MM.1S (cell line): Measurements from ENCODE around the gene AQP1.
A peak's percentile ranks its signal among the peaks of the same experiment; 100 is the strongest.

Experiments
- DNase-seq: peaks from one replicate; pipeline ENCODE4 v3.0.0-alpha.2; 2015
- H2AFZ ChIP-seq: fragments of 300-600 bp; sonication (generic); 2 replicates; pipeline ENCODE4 v1.6.0; 2016; ENCODE audit warnings: antibody characterized with exemption, low read length
- H3F3A ChIP-seq: fragments of 300-600 bp; sonication (generic); 2 replicates; pipeline ENCODE4 v1.6.1; 2016; ENCODE audit warnings: mild to moderate bottlenecking, antibody characterized with exemption, low read length, moderate library complexity, mixed read lengths; ENCODE audit not compliant: insufficient read depth
- H3K27ac ChIP-seq: fragments of 300-600 bp; sonication (generic); 2 replicates; pipeline ENCODE4 v1.5.1; 2016; ENCODE audit warnings: mild to moderate bottlenecking, low read length
- H3K27me3 ChIP-seq: fragments of 300-600 bp; sonication (generic); replicated peaks from 2 replicates; pipeline ENCODE4 v1.6.0; 2016; ENCODE audit warnings: low read length; ENCODE audit not compliant: insufficient read depth
- H3K36me3 ChIP-seq: fragments of 300-600 bp; sonication (generic); replicated peaks from 2 replicates; pipeline ENCODE4 v1.6.1; 2016; ENCODE audit warnings: mild to moderate bottlenecking, low read length, mixed read lengths; ENCODE audit not compliant: insufficient read depth
- H3K4me1 ChIP-seq: fragments of 300-600 bp; sonication (generic); 2 replicates; pipeline ENCODE4 v1.6.1; 2016; ENCODE audit warnings: low read length, mixed read lengths
- H3K4me2 ChIP-seq: fragments of 300-600 bp; sonication (generic); 2 replicates; pipeline ENCODE4 v1.6.0; 2016; ENCODE audit warnings: low read depth, low read length
- H3K4me3 ChIP-seq: fragments of 300-600 bp; sonication (generic); 2 replicates; pipeline ENCODE4 v1.5.1; 2016; ENCODE audit warnings: low read length, mixed read lengths
- H3K79me2 ChIP-seq: fragments of 300-600 bp; sonication (generic); 2 replicates; pipeline ENCODE4 v1.6.1; 2016; ENCODE audit warnings: mixed run types, low read length, mixed read lengths
- H3K9ac ChIP-seq: fragments of 300-600 bp; sonication (generic); 2 replicates; pipeline ENCODE4 v1.6.1; 2016; ENCODE audit warnings: low read length, mixed read lengths
- H3K9me2 ChIP-seq: fragments of 300-600 bp; sonication (generic); replicated peaks from 2 replicates; pipeline ENCODE4 v1.6.1; 2016; ENCODE audit warnings: mild to moderate bottlenecking, low read length, mixed read lengths; ENCODE audit not compliant: insufficient read depth
- H3K9me3 ChIP-seq: fragments of 300-600 bp; sonication (generic); replicated peaks from 2 replicates; pipeline ENCODE4 v1.6.1; 2016; ENCODE audit warnings: mild to moderate bottlenecking, low read length, mixed read lengths; ENCODE audit not compliant: insufficient read depth
- H4K20me1 ChIP-seq: fragments of 300-600 bp; sonication (generic); 2 replicates; pipeline ENCODE4 v1.6.1; 2016; ENCODE audit warnings: mild to moderate bottlenecking, low read length, moderate library complexity, mixed read lengths; ENCODE audit not compliant: insufficient read depth
- EZH2 ChIP-seq: fragments of 300-600 bp; sonication (generic); optimal IDR thresholded peaks from 2 replicates; pipeline ENCODE3; 2017; ENCODE audit warnings: low read depth, mild to moderate bottlenecking, antibody characterized with exemption, low read length, mixed read lengths
- EZH2phosphoT487 ChIP-seq: fragments of 300-600 bp; sonication (generic); IDR thresholded peaks from 2 replicates; pipeline ENCODE4 v1.6.1; 2018; ENCODE audit warnings: antibody characterized with exemption, low read length
- TF ChIP-seq, protein P1 (sequence below): fragments of 300-600 bp; sonication (generic); IDR thresholded peaks from 2 replicates; pipeline ENCODE4 v1.5.1; 2016; ENCODE audit warnings: antibody characterized with exemption, low read length, mixed read lengths

Gene AQP1

GRCh38 chr7:30973292-30973691 lies 61.6 kb downstream of the AQP1 start:
- Histone ChIP-seq H3F3A (no peaks in the 10 kb centered on the region), H3K9me3 (no peaks in the 10 kb centered on the region), H3K4me3 (no peak overlapping the region), H3K36me3 (no peaks in the 10 kb centered on the region), H3K27me3 (no peaks in the 10 kb centered on the region), H3K79me2 (no peaks in the 10 kb centered on the region), H3K9ac (no peak overlapping the region), H4K20me1 (no peaks in the 10 kb centered on the region), H3K27ac (no peak overlapping the region), H3K9me2 (no peaks in the 10 kb centered on the region), H2AFZ (no peak overlapping the region), H3K4me1 (peaks cover 14% of the 10 kb centered on the region), H3K4me2 (no peak overlapping the region)
- no peak for DNase-seq
- TF ChIP-seq EZH2: no peak
- TF ChIP-seq, protein P1, sequence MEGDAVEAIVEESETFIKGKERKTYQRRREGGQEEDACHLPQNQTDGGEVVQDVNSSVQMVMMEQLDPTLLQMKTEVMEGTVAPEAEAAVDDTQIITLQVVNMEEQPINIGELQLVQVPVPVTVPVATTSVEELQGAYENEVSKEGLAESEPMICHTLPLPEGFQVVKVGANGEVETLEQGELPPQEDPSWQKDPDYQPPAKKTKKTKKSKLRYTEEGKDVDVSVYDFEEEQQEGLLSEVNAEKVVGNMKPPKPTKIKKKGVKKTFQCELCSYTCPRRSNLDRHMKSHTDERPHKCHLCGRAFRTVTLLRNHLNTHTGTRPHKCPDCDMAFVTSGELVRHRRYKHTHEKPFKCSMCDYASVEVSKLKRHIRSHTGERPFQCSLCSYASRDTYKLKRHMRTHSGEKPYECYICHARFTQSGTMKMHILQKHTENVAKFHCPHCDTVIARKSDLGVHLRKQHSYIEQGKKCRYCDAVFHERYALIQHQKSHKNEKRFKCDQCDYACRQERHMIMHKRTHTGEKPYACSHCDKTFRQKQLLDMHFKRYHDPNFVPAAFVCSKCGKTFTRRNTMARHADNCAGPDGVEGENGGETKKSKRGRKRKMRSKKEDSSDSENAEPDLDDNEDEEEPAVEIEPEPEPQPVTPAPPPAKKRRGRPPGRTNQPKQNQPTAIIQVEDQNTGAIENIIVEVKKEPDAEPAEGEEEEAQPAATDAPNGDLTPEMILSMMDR: no peak
- TF ChIP-seq EZH2phosphoT487: no peak

DNA sequence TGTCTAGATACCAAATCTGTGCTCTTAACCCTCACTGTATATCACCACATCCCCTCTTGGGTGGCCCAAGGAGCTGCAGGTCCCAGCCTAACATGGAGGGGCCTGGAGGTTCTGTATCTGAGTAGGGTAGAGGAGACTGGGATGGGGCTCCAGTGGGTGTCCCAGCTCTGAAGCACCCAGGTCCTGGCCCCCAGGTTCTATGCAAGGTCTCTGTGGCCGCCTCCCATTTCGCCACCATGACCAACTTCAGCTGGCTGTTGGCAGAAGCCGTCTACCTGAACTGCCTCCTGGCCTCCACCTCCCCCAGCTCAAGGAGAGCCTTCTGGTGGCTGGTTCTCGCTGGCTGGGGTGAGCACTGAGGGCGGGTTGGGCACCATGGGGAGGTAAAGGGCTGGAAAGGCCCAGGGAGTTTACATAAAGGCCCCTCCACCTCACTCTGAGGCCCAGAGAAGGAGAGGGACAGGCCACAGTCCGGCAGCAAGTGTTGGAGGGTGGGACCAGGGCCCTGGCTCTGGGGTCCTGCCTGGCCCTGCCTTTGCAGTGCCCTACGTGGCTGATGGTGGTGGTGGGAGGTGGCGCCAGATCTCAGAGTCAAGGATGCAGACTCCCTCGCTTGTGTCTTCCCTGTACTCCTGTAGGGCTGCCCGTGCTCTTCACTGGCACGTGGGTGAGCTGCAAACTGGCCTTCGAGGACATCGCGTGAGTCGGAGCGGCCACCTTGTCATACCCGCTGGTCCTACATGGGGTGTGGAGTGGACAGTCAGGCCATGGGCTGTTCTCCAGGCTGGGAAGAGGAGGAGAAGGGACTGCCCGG lies 62.3 kb downstream of the AQP1 start:
- Histone ChIP-seq H3F3A (no peaks in the 10 kb centered on the region), H3K9ac (peak overlapping the region; percentile 35; the same call in 1 of the 2 replicates), H3K9me2 (no peaks in the 10 kb centered on the region), H3K27ac (peak overlapping the region; percentile 28; the same call in 1 of the 2 replicates), H3K27me3 (no peaks in the 10 kb centered on the region), H3K36me3 (no peaks in the 10 kb centered on the region), H4K20me1 (no peaks in the 10 kb centered on the region), H3K79me2 (no peaks in the 10 kb centered on the region), H3K4me3 (no peak overlapping the region), H3K4me2 (peak overlapping the region; percentile 2; the same call in 1 of the 2 replicates), H2AFZ (peak overlapping the region; percentile 84), H3K9me3 (no peaks in the 10 kb centered on the region), H3K4me1 (peaks cover 14% of the 10 kb centered on the region)
- TF ChIP-seq, protein P1: no peak
- TF ChIP-seq EZH2: no peak
- TF ChIP-seq EZH2phosphoT487: no peak
- no peak for DNase-seq

GRCh38 chr7:30974605-30975255 lies 63.1 kb downstream of the AQP1 start:
- Histone ChIP-seq H3K4me2 (peak overlapping the region; percentile 17), H3K9me2 (no peaks in the 10 kb centered on the region), H2AFZ (peak overlapping the region; percentile 84), H4K20me1 (no peaks in the 10 kb centered on the region), H3K79me2 (no peaks in the 10 kb centered on the region), H3F3A (no peaks in the 10 kb centered on the region), H3K27ac (peak overlapping the region; percentile 28; the same call in 1 of the 2 replicates), H3K4me3 (no peak overlapping the region), H3K4me1 (peaks cover 14% of the 10 kb centered on the region), H3K36me3 (no peaks in the 10 kb centered on the region), H3K9ac (peak overlapping the region; percentile 35; the same call in 1 of the 2 replicates), H3K9me3 (no peaks in the 10 kb centered on the region), H3K27me3 (no peaks in the 10 kb centered on the region)
- peak; percentile 92 for DNase-seq
- no peak for TF ChIP-seq EZH2phosphoT487
- TF ChIP-seq, protein P1: peak; percentile 94
